Measurements from ENCODE around the gene CTU2.
A peak's percentile ranks its signal among the peaks of the same experiment; 100 is the strongest.

The CTU2 gene

DNA sequence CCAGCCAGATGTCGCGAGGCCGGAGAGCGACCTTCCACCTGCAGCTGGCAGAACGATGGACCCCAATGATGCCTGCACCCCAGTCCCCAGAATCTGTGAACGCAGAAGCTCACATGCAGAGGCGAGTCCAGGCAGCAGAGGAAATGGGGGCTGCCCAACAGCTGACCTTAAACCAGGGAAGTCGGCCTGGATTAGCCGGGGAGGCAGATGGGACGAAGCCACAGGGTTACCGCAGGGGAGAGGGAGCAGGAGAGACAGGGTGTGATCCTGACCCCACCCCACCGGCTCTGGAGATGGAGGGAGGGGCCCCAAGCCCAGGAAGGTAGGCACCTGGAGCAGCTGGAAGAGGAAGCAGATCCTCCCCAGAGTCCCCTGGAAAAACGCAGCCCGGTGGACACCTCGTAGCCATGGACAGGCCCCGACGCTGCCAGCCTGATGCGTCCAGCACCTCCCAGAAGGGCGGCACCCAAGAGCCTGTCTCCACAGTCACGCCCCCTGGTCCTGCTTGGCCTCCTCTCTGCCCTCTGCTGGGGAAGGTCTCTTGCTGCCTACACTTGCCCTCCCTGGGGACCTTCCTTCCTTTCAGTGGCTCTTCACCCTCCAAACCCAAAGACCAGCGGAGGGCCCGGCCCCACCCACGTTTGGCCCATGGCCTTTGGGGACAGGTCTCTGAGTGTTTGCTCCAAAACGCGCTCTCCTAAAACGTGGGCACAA is 41.4 kb downstream of the CTU2 start:
- DNase-seq = no peak

- DNase-seq = no peak
Observed at GRCh38 chr16:88748364-88748763, 42.1 kb downstream of the CTU2 start.

GRCh38 chr16:88749358-88749757 is 43.1 kb downstream of the CTU2 start:
- DNase-seq = no peak

GRCh38 chr16:88750854-88751253 is 44.6 kb downstream of the CTU2 start:
- peak; percentile 4 for DNase-seq

- DNase-seq = no peak
Observed at GRCh38 chr16:88752386-88753002, 46.2 kb downstream of the CTU2 start.

DNA sequence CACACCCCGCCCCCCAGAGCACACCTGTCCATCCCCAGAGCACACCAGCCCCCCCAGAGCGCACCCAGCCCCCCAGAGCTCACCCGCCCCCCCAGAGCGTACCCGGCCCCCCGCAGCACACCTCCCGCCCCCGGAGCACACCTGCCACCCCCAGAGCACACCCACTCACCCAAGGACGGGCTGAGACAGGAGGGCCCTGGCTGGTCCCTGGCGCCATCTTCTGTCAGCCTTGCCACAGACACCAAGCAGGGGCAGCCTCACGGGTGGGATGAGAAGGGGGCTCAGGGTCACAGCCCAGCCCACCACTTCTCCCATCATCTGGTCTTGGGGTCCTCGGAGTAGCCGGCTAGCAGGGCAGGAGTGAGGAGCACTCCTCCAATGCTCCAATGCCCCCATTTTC is 46.9 kb downstream of the CTU2 start:
- no peak for DNase-seq

DNA sequence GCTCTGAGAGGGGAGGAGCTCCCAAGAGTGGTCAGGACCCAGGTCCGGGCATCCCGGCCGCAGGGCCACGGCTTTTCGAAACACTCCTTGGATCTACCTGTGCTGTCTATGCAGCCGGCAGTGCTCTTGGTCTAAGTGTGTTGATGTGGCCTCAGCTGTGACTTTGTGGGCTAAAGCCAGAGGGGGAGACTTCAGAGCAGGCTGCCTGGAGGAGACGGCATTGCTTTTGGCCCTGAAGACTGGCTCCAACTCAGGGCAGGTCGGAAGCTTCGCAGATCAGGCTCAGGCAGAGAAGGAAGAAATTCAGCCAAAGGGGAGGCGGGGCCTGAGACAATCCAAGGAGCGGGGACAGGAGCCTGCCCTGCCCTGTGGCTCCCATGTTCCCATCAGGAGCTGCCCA is 47.3 kb downstream of the CTU2 start:
- no peak for DNase-seq

GRCh38 chr16:88754109-88754911 is 48.0 kb downstream of the CTU2 start:
- DNase-seq = no peak

DNA sequence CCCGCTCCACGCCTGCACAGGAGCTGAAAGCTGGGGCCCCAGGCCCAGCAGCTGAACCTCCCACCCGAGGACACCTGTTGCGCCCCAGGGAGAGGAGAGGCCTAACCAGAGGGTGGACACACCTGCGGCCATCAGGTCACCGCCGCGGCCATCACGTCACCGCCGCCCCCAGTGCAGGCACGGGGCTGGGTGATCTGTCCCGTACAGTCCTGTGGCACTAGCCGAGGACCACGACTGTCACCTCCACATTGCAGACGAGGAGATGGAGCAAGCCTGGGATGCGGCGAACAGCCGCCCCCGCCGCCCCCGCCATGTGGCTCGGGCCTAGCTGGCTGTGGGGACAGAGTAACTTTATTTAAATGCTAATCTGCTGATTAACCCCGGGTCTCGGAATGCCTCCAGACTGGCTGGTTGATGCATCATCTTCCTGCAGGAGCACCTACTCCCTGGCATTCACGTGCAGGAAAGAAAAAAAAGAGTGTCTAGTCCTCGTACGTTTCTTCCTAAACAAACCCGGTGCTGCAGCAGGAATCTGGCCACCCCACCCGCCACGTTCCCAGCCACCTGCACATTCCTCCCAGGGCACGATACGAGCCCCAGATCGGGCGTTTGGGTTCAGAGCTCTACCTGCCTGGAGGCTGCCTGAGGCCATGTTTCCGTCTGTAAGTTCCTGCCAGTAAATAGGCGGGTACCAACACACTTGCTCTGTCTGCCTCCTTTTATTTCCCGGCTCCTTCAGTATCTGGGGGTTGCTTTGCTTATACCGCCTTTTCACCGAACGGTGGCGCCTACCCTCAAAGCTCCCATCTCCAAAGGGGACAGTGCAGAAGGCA is 48.8 kb downstream of the CTU2 start:
- no peak for DNase-seq

- no peak for DNase-seq
Observed at GRCh38 chr16:88755745-88756443, 49.6 kb downstream of the CTU2 start.

DNA sequence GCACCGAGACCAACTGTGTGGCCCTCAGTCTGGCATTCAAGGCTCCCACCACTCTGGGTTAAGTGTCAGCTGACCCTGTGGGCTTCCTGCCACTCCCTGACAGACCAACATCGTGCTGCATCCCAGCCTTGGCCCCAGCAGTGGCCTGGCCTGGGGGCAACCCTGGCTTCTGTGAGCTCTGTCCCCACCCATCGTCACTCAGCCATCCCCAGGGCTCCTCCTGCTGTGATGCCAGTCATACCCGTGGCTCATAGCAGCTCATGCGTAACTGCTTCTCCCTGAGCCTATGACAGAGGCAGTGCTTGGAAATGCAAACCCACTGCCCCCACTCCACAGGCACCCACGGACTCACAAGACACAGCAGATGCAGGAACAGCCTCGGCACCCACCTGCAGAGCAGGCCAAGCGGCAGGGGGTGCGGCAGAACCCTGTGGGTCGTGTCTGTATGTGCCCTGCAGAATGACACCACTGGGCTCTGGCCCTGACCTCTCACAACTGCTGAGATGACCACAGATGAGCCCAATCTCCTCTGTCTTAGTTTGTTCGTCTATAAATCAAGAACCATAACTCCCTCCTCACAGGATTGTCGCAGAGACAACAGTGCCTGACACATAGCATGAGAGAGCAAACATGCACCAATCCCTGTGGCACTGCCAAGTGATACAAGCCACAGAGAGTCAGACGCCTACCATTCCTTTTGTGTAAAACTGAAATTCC is 52.1 kb downstream of the CTU2 start:
- DNase-seq = no peak

DNA sequence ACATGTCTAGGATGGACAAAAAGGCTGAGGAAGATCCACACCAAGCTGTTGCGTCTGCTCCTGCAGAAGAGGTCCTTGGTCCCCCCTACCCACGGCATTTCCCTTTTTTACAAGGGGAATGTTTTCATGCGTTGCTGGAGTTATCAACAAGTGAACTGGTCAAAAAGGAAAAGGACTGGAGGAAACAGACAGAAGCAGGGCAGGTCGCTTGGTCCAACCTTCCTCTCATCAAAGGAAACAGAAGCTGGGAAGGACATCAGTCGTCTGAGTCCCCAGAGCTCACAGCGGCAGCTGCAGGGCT is 52.6 kb downstream of the CTU2 start:
- no peak for DNase-seq

GRCh38 chr16:88759245-88759975 is 53.1 kb downstream of the CTU2 start:
- no peak for DNase-seq

GRCh38 chr16:88759976-88760350 is 53.7 kb downstream of the CTU2 start:
- DNase-seq = no peak

- DNase-seq = no peak
Observed at GRCh38 chr16:88760424-88761142, 54.3 kb downstream of the CTU2 start.

DNA sequence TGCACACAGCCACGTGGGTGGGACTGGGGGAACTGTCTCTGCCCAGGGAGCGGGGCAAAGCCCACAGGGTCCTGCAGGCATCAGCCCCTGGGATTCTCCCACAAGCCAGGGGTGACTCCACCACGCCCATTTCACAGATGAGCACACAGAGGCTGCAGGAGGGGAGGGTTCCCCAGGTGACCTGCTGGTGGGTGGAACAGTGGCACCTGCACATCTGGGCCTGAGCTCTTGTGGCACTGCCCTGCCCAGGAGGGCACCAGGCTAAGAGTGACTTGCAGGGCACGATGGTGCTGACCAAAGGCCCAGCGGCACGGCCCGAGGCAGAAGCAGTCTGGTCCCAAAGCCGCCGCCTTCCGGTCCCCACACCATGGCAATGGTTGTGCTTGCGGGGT is 54.8 kb downstream of the CTU2 start:
- no peak for DNase-seq

DNA sequence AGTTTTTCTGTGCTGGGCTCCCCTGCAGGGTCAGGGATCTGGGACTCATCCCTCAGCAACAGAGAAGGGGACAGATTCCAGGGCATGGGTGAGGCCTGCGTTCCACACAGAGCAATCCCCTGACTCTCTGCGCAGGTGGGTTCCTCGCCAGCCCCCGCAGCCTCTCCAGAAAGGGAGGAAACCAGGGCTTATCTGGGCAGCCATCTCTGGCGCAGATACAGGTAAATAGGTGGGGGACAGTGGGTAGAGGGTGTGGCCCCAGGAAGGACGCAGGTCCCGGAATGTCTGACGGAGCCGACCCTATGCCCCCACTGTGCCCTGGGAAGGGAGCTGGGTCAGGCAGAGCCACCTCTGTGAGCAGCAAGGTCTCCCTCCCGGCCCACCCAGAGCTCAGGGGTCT is 55.5 kb downstream of the CTU2 start:
- DNase-seq = no peak

GRCh38 chr16:88762258-88762870 is 56.1 kb downstream of the CTU2 start:
- DNase-seq = no peak

- DNase-seq = no peak
Observed at GRCh38 chr16:88762941-88763340, 56.6 kb downstream of the CTU2 start.

GRCh38 chr16:88763502-88764053 is 57.3 kb downstream of the CTU2 start:
- no peak for DNase-seq
